GM12891 (cell line): Measurements from ENCODE around the gene TRPM5.

Experiments
- DNase-seq: peaks from one replicate; pipeline ENCODE4 v3.0.0; 2011; ENCODE audit warnings: low spot score; ENCODE audit not compliant: insufficient read length
- FAIRE-seq: peaks from 2 replicates; lab custom pipeline; 2011; peaks lifted over from hg19 to GRCh38; lab: Jason Lieb, UNC
- PAX5 ChIP-seq: IDR thresholded peaks from 2 replicates; pipeline ENCODE4 v1.6.1; 2011; ENCODE audit warnings: low read length, moderate library complexity, mild to moderate bottlenecking; ENCODE audit not compliant: insufficient read depth, severe bottlenecking
- POLR2A ChIP-seq: IDR thresholded peaks from 2 replicates; pipeline ENCODE4 v1.6.1; 2011; ENCODE audit warnings: low read depth, low read length, control low read depth
- POLR2AphosphoS5 ChIP-seq: IDR thresholded peaks from 2 replicates; pipeline ENCODE4 v1.6.1; 2011; ENCODE audit warnings: low read depth, low read length, control low read depth
- POU2F2 ChIP-seq: IDR thresholded peaks from 2 replicates; pipeline ENCODE4 v1.6.1; 2011; ENCODE audit warnings: low read depth, mild to moderate bottlenecking, control low read depth, low read length, moderate library complexity
- SPI1 ChIP-seq: IDR thresholded peaks from 2 replicates; pipeline ENCODE4 v1.6.1; 2011; ENCODE audit warnings: low read depth, low read length, control low read depth
- TAF1 ChIP-seq: IDR thresholded peaks from 2 replicates; pipeline ENCODE4 v1.6.1; 2011; ENCODE audit warnings: low read depth, low read length, control low read depth

Gene TRPM5

DNA sequence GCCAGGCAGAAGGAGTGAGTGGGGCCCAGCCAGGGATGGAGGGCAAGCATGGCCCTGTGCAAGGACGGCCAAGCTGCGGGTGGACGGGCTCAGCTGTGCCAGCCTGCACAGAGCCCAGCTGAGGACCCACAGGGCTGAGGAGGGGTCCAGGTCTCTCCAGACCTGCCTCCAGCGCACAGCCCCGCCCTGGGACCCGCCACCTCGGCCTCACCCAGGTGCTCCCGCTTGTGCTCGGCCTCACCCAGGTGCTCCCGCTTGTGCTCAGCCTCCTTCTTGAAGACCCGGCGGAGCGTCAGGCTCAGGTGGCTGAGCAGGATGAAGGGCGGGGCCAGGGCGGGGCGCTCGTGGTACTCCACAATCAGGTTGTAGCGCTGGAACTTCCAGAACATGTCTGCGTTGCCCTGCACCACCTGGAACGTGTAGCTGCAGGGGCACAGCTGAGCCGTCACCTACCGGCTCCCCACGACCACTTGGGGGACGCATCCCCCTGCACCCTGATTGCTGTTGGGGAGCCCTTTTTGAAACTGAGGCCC, 37.4 kb downstream of the TRPM5 start:
- TF ChIP-seq TAF1 = no peak
- no peak for TF ChIP-seq POU2F2
- no peak for TF ChIP-seq PAX5
- no peak for TF ChIP-seq POLR2AphosphoS5
- no peak for TF ChIP-seq SPI1
- no peak for TF ChIP-seq POLR2A
- FAIRE-seq = no peak

DNA sequence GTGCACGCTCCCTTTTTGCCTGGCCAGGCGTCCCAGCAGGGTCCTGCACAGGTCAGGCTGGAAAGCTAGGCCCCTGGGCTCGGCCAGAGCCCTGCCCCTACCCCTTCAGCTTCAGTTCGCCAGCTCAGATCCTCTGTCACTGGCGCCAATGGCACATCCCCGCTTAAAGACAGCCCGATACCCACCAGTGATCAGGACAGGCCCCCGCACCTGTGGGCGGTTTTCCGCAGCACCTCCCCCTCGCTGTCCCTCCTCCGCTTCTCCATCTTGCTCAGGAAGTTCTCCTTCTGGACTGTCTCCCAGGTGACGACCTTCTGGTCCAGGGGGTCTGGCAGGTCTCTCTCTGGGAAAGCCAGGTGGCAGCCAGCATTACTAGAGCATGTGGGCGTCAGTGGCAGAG, 37.9 kb downstream of the TRPM5 start:
- DNase-seq (no peak), FAIRE-seq (no peak)
- no peak for TF ChIP-seq TAF1
- TF ChIP-seq POLR2A = no peak
- TF ChIP-seq PAX5 = no peak
- no peak for TF ChIP-seq POLR2AphosphoS5
- TF ChIP-seq SPI1 = no peak
- no peak for TF ChIP-seq POU2F2

More for the DNA sequence above, 37.4 kb downstream of the TRPM5 start:
- DNase-seq = no peak

- no peak for TF ChIP-seq SPI1
- TF ChIP-seq POLR2A = no peak
- no peak; the same call in 1 of the 2 replicates for TF ChIP-seq POU2F2
- peak; percentile 64 for TF ChIP-seq POLR2AphosphoS5
- TF ChIP-seq PAX5 = no peak
- TF ChIP-seq TAF1 = no peak
- DNase-seq (no peak), FAIRE-seq (no peak)
Measured at GRCh38 chr11:2404735-2405196, 39.5 kb downstream of the TRPM5 start.

- no peak for DNase-seq
- TF ChIP-seq POU2F2 = no peak
- no peak for TF ChIP-seq POLR2A
- TF ChIP-seq POLR2AphosphoS5 = no peak
- TF ChIP-seq PAX5 = no peak
- no peak for TF ChIP-seq TAF1
- no peak for TF ChIP-seq SPI1
- no peak for FAIRE-seq
Measured at GRCh38 chr11:2402890-2403645, 41.2 kb downstream of the TRPM5 start.

GRCh38 chr11:2402106-2402505, 42.2 kb downstream of the TRPM5 start:
- DNase-seq = no peak
- TF ChIP-seq PAX5 (no peak), SPI1 (no peak), TAF1 (no peak), POLR2AphosphoS5 (no peak), POU2F2 (no peak), POLR2A (no peak)
- FAIRE-seq = no peak

DNA sequence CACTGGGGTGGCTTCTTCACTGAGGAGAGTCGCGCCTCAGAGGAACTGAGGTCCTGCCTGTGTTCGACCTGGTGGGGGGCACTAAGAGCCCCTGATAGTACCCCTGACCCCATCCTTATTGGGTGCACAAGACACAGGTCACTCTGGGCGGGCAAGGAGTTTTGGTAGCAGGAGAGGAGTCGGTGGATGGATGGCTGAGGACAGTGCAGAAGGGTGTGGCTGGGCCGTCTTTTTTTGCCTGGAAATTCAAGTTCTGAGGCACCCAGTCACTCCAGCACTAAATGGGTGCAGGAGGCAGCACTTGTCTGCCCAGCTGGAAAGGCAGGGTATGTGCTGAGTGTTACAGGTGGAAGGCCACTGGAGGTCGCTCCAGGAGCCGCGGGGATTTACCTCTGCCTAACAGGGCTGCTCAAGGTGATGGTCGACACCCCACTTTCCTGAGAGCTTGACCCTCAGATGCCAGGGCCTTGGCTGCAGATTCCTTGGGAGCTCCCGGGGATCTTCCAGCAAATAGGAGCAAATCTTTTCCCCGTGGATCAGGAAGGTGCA, 42.8 kb downstream of the TRPM5 start:
- no peak for TF ChIP-seq POLR2AphosphoS5
- TF ChIP-seq POU2F2 = no peak
- no peak for TF ChIP-seq SPI1
- TF ChIP-seq PAX5 = no peak
- TF ChIP-seq POLR2A = no peak
- no peak for TF ChIP-seq TAF1
- DNase-seq (no peak), FAIRE-seq (no peak)

- DNase-seq (no peak), FAIRE-seq (peak; percentile 47)
- TF ChIP-seq POLR2A = no peak
- no peak for TF ChIP-seq SPI1
Measured at GRCh38 chr11:2400762-2401435, 43.4 kb downstream of the TRPM5 start.

DNA sequence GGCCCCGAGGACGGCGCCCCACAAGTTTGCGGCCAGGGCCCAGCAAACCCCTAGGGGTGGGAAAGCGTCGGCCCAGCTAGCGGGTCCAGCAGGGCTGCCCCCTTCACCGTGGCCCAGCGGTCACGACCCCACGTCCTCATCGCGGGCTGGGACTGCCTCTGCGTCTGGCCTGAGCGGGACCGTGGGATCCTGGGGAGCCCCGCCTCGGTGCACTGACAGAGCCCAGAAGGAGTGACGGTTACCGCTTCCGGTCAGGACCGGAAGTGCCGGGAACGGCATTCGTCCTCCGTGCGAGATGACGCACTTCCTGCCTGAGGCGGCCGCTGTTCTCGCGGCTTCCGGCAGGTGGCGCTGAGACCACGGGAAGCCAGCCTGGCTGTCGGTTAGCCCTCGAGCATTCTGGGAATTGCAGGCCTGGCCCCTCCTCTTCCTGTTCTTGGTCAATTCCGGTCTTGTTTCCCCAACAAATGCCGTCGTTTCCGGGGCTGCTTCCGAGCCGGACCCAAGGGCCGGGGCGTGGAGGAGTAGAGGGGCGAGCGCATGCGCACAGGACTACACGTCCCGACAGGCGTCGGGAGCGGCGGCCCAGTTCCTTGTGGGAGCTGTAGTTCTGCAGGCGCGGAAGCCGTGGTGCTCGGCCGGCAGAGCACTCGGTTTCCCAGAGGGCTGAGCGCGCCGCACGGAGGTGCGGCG, 44.1 kb downstream of the TRPM5 start, which contains the start of gene TSSC4:
Gene TSSC4 (plus strand): TSS at position 682 of the 693 bp plus-strand sequence. CDS start 1,884 bp downstream, outside the sequence.
- FAIRE-seq = peak; percentile 100
- TF ChIP-seq PAX5 (no peak), SPI1 (peak; percentile 66), POLR2AphosphoS5 (peak; percentile 89; the same call in 1 of the 2 replicates), POU2F2 (peak; percentile 83; the same call in 1 of the 2 replicates), POLR2A (peak; percentile 87), TAF1 (peak; percentile 85)
- DNase-seq = peak; percentile 100
